Activated CD8-positive, alpha-beta memory T cell treated with anti-CD3 and anti-CD28 coated beads for 36 hours (primary cell): ENCODE results near the gene GJB2. TPM values are rescaled to one million over a fixed set of nuclear protein-coding genes. Genes with fewer than 3 reads are reported as not detected.

Experiments used
- CTCF ChIA-PET: fragments of 350-600 bp; sonication (Branson Sonifier 250); formaldehyde crosslinking; loops from one replicate; lab custom pipeline; 2021; ENCODE audit warnings: antibody characterized with exemption; lab: Charles Lee
- POLR2A ChIA-PET: fragments of 350-600 bp; sonication (Branson Sonifier 250); formaldehyde crosslinking; loops from one replicate; lab custom pipeline; 2021; ENCODE audit warnings: antibody characterized with exemption; lab: Charles Lee
- total RNA-seq, 2 experiments: library from RNA; stranded (reverse); gene quantifications; one replicate each; pipeline ENCODE4 v1.2.3, GENCODE V29; 2021

GJB2 gene
- total RNA-seq, 2 experiments from 2014 or later = 16.6 to 17.0 TPM

DNA sequence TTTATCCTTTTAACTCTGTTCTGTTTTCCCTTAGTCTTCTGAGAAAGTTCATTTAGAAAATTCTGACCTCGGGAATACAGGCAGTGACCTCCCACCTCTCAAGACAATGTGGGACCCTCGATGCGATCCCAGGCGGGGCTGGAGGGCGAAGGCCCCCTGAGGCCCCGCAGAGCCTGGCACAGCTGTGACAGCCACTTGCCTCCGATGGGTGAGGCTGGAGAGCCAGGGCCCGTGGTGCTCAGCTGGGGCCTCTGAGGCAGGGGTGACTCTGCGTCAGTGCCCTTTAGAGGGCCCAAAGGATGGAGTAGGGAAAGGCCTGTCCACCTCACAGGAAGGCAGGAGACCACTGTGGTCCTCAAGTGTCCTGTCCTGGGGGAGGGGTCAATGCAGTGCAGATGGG lies 42.2 kb downstream of the GJB2 start:
- POLR2A ChIA-PET = no interaction called here
- CTCF ChIA-PET = interaction anchor here (0.8 kb wide), 1 partner anchor 10 kb away, joined by 3 read pairs; no protein-coding TSS in a partner anchor

DNA sequence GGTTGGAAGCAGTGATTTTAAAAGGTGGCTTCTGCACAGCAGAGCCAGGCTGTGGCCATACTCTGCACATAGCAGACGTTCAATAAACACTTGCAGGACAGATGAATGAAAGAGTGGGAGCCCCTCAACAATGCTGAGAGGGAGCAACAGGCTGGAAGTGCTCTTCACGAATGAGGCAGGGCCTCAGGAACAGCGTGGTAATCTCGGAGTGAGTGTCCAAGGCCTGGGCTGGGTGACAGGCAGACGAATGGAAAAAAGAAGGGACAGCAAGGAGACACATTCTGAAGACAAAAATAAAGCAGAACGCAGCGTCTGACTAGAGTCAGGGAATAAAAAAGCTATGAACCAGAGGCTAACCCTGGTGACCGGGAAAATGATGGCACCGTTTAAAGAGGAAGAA lies 43.0 kb downstream of the GJB2 start:
- ChIA-PET POLR2A (no interaction called here), CTCF (interaction anchor here (0.8 kb wide), 1 partner anchor 11 kb away, joined by 3 read pairs; no protein-coding TSS in a partner anchor)

- ChIA-PET CTCF (no interaction called here), POLR2A (no interaction called here)
Observed at GRCh38 chr13:20148501-20149183, 44.1 kb downstream of the GJB2 start.

DNA sequence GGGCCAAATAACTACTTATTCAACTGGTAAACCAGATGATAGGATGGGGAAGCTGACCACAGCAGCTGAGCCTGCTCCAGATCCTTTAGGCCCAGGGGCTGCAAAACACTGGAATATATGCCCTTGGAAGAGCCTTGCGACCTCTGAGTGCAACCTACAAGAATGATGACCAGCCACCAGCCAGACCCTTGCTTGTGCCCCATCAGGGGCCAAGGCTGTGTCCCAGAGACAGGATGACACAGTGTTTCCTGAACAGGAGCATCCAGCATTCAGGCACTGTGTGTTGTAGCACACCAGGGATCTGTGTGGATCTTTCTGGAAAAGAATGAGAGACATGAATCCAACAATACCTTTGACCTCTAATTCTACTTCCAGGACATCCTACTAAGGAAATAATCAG lies 46.4 kb downstream of the GJB2 start:
- ChIA-PET POLR2A (no interaction called here), CTCF (no interaction called here)

- ChIA-PET CTCF (no interaction called here), POLR2A (no interaction called here)
Observed at GRCh38 chr13:20145521-20145920, 47.2 kb downstream of the GJB2 start.

DNA sequence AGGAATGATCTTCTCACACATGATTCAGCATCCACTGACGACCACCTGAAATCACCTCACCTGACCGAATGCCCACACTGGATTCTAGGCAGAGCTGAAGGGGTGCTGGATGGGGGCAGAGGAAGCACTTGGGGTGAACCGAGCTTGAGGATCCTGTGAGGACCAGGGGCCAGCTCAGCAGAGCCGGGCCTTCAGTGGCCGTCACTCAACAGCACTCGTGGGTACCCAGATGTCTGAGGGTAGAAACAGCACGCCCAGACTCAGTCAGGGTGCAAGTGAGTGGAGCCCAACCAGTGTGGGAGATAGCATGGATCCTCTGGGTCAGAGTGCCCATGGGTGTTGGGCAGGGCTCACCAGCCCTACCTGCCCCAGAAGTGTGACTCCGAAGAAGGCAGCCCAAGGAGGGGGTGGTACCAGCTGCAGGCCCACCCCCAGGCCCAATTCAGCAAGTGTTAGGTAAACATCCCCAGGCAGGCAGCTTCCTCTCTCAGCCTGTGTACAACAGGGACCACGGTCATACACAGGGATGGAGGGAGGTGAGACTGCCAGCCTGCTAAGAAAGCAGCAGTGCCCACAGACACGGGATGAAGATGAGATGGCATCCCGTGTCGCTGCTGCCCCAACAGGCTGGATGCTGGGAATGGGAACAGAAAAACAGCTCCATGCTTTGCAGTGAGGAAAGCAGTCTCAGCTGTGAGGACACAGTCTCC lies 48.4 kb downstream of the GJB2 start:
- POLR2A ChIA-PET = no interaction called here
- CTCF ChIA-PET = no interaction called here

- CTCF ChIA-PET = interaction anchor here (1.1 kb wide), 1 partner anchor 15 kb away, joined by 3 read pairs; no protein-coding TSS in a partner anchor
- POLR2A ChIA-PET = no interaction called here
Observed at GRCh38 chr13:20142927-20143480, 49.7 kb downstream of the GJB2 start.

DNA sequence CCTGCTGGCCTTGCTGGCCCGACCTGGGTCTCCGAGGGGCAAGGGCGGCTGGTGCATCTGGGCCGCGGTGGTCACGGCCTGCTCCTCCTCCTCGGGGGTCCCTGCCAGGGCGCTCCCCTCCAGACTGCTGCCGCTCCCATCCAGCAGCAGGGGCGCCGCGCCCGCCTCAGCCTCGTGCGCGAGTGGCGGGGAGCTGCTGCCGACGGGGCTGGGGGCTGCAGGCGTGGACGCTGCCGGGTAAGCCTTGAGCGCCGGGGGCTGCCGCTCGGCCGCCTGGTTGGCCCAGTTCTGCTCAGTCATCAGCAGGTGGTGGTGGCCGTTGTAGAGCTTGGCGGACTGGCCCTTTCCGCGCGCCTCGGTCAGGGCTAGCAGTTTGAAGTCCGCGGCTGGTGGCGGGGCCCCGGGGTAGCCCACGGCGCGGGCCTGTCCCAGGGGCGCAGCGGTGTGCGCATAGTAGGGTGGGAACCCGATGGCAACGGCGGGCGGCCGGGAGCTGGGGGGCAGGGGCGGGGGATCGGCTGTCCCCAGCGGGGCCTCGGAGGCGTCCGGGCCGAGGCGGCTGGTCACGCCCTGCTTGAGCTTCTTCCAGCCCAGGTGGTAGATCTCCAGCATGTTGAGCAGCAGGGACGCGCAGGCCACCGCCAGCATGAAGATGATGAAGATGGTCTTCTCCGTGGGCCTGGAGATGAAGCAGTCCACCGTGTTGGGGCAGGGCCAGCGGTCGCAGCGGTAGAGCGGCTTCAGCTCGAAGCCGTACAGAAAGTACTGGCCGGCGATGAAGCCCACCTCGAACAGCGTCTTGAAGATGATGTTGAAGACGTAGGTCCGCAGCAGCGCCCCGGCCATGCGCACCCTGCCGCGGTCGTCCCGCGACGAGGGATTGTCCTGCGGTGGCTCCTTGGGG lies 50.5 kb downstream of the GJB2 start:
- ChIA-PET POLR2A (interaction anchor here (0.6 to 0.7 kb wide), 2 partner anchors 176 to 634 kb away, joined by 3 read pairs; no protein-coding TSS in a partner anchor), CTCF (interaction anchor here (1.1 kb wide), 1 partner anchor 15 kb away, joined by 3 read pairs; no protein-coding TSS in a partner anchor)

DNA sequence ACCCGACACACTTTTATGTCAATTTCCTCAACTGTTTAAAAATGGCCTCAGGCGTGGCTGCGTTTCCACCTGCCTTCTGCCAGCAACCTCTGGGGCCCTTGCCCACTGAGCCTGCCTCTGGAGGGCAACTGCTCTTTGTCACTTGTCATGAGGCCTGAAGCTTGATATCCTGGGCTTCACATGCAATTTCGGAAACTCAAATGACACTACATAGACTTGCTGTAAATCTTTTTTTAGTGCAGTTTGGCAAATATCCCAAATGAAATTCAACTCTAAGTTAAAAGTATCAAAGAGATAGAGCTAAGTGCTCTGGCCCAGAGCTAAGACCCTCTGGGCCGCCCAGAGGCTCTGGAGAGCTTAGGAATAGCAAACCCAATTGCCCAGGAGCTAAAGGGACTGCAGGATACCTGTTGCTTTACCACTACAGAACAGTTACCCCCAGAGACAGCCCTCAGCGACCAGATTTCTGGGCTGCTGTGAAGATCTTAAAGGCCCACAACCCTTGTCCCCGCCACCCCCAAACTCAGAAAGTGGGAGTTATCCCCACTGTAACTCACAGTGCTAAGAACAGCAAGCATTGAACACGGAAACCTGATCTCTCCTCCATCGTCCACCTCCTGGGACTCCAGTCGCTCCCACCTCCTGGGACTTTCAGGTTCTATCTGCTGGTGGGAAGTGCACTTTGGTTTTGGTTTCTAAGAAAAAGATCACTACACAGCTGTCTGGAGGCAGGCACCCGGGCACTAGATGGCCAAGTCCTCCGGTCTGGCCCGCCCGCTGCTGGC lies 51.3 kb downstream of the GJB2 start:
- POLR2A ChIA-PET = interaction anchor here (0.7 kb wide), 1 partner anchor 635 kb away, joined by 3 read pairs; no protein-coding TSS in a partner anchor
- CTCF ChIA-PET = no interaction called here

DNA sequence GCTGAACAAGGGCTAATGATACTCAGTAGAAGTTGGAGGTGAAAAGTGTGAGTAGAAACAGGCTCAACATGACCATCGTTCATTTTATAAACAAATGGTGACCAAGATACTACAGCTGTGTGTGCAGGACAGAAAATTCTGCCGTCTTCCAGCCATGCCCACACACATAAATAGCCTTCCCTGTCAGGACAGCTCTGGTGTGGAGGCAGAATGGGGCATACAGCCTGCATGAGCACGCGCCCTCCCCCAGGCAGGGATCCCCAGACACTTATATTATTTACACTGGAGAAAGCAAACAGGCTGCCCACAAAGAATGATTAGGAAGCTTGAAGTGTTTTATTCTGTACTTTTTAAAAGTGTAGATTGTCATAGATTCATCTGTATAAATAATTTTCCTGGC lies 52.3 kb downstream of the GJB2 start:
- ChIA-PET POLR2A (no interaction called here), CTCF (no interaction called here)

GRCh38 chr13:20137875-20138274 lies 54.9 kb downstream of the GJB2 start:
- POLR2A ChIA-PET = no interaction called here
- CTCF ChIA-PET = no interaction called here

Other genes with a start within 250 kb of the GJB2 start
- gene ZMYM2, start 234.2 kb downstream of the GJB2 start, total RNA-seq = 10 to 100 TPM; 43.8 to 43.9 TPM
- under 1 TPM; 0.65 to 0.91 TPM for gene GJA3, start 31.9 kb downstream of the GJB2 start, total RNA-seq
- gene GJB6, start 39.4 kb upstream of the GJB2 start, total RNA-seq = 1 to 10 TPM; 8.3 to 9.0 TPM